ENCODE data around the gene OPRM1.
"Not testable (repeated sequence)": the region's sequence is repeated elsewhere in the genome, so short reads cannot be mapped to it uniquely, and the experiment has no call there.

OPRM1 gene

DNA sequence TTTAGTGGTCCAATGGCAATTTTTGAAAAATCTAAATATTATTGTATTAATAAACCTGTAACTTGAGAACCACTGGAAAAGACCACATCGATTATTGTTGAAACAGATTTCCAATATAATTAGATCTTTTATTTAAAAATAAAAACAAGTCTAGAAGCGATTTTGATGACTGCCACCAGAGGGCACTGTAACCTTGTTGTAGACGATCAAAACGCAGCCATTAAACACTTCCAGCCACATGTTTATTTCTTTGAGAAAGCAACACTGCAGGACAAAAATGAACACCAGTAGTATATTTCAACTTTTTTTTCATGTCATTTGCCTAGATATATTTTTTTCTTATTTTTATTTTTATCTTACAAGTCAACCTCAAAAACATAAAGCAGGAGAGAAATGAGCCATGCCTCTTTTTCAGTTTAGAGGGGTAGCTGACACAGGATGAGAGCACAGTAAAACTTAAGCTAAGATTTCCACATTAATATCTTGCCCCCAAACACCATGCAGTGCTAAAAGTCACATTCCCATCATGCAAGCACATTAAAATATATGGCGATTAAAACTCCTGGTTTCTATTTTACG, 115.4 kb downstream of the OPRM1 start:
- CTCF ChIA-PET, result interaction anchor here (1.0 to 6.0 kb wide), 9 partner anchors 17 to 217 kb away, joined by 3 to 95 read pairs (median 4); no protein-coding TSS in a partner anchor
- Mint-ChIP-seq H3K27me3 (peaks cover 6% of the 10 kb centered on the region), H3K27ac (no peak overlapping the region), H3K4me1 (peaks cover 35% of the 10 kb centered on the region), H3K36me3 (peaks cover 6% of the 10 kb centered on the region), H3K9me3 (no peaks in the 10 kb centered on the region), H3K4me3 (no peak overlapping the region)
- DNase-seq, result peak; percentile 72

GRCh38 chr6:154156135-154156896, 117.3 kb downstream of the OPRM1 start:
- CTCF ChIA-PET, result interaction anchor here (0.9 to 6.0 kb wide), 11 partner anchors 77 to 519 kb away, joined by 3 to 106 read pairs (median 5); no protein-coding TSS in a partner anchor
- H3K4me3 Mint-ChIP-seq, result peak overlapping the region; percentile 71

DNA sequence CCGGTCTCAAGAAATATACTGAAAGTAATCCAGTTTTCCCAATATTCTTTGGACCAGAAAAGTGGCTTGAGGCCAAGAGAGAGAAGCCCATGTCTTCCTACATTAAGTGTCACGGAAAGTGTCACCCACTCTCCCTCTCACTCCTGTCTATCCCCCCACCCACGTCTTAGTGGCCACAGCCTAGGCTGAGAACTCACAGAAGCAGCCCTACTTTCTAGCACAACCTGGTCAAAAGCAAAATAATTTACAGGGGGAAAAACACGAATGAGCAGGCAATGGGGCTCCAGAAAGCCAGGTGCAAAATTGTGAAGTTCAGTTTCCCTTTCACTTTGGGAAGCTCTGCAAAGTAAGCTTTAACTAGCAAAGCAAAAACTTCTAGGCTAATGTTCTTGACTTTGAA, 118.0 kb downstream of the OPRM1 start:
- no peaks in the 10 kb centered on the region for H3K27me3 Mint-ChIP-seq
- H3K27ac Mint-ChIP-seq, result peak overlapping the region; percentile 89
- peak; percentile 27 for DNase-seq
- CTCF ChIA-PET, result interaction anchor here (0.7 to 5.7 kb wide), 13 partner anchors 8 to 573 kb away, joined by 3 to 106 read pairs (median 3); no protein-coding TSS in a partner anchor
- H3K36me3 Mint-ChIP-seq, result peaks cover 18% of the 10 kb centered on the region
- no peaks in the 10 kb centered on the region for H3K9me3 Mint-ChIP-seq
- H3K4me1 Mint-ChIP-seq, result peaks cover 39% of the 10 kb centered on the region
- H3K4me3 Mint-ChIP-seq, result peak overlapping the region; percentile 71

More at GRCh38 chr6:154156135-154156896, 117.3 kb downstream of the OPRM1 start:
- Mint-ChIP-seq H3K36me3 (peaks cover 18% of the 10 kb centered on the region), H3K4me1 (peaks cover 39% of the 10 kb centered on the region), H3K9me3 (no peaks in the 10 kb centered on the region), H3K27me3 (peaks cover under 1% of the 10 kb centered on the region), H3K27ac (peak overlapping the region; percentile 89)
- DNase-seq, result peak; percentile 76

DNA sequence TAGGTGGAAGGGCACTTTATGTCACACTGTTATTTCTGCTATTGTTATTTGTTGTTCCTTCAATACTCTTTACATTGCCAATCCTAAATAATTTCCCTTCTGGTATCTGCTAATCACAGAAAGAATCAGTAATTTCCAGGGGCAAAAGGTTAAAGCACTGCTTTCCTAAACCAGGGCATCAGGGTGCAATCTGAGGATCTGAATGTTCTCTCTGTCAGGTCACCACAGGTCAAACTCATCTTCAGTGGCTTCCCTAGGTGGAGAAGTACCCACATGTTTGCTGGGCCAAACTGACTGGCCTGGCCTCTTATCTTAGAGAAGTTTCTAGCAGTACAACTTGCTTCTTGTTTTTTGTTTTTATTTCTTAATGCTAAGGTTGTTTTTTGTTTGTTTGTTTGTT, 118.7 kb downstream of the OPRM1 start:
- Mint-ChIP-seq H3K36me3 (peaks cover 18% of the 10 kb centered on the region), H3K4me1 (peaks cover 39% of the 10 kb centered on the region), H3K9me3 (no peaks in the 10 kb centered on the region), H3K27ac (peak overlapping the region; percentile 89), H3K4me3 (peak overlapping the region; percentile 71), H3K27me3 (no peaks in the 10 kb centered on the region)
- no peak for DNase-seq
- CTCF ChIA-PET, result interaction anchor here (0.7 to 5.7 kb wide), 9 partner anchors 8 to 213 kb away, joined by 3 to 106 read pairs (median 4); no protein-coding TSS in a partner anchor

- CTCF ChIA-PET, result interaction anchor here (3.2 to 5.7 kb wide), 2 partner anchors 117 to 212 kb away, joined by 14 to 106 read pairs; no protein-coding TSS in a partner anchor
- peaks cover 18% of the 10 kb centered on the region for H3K36me3 Mint-ChIP-seq
- no peaks in the 10 kb centered on the region for H3K27me3 Mint-ChIP-seq
- no peak overlapping the region for H3K27ac Mint-ChIP-seq
- H3K4me3 Mint-ChIP-seq, result no peak overlapping the region
- H3K4me1 Mint-ChIP-seq, result peaks cover 39% of the 10 kb centered on the region
- no peaks in the 10 kb centered on the region for H3K9me3 Mint-ChIP-seq
- DNase-seq, result no peak
Observed at GRCh38 chr6:154159126-154159525, 120.1 kb downstream of the OPRM1 start.

DNA sequence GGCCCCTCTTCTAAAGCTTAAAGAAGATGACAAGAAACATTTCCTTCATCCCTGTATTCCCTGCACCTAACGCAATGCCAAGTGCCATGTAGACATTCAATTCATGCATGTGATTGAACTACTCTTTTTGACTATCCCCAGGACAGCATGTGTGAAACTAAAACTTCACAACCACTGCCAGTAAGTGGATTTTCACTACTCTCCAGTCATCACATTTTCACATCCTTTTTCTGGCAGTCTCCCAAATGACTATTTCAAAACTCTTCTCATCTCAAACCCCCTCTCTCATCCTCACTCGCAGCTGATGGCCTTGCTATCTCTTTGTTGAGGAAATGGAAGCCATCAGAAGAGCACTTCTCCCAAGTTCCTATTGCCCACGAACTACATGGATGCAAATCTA, 122.6 kb downstream of the OPRM1 start:
- peaks cover 26% of the 10 kb centered on the region for H3K4me1 Mint-ChIP-seq
- no peaks in the 10 kb centered on the region for H3K27me3 Mint-ChIP-seq
- H3K27ac Mint-ChIP-seq, result no peak overlapping the region
- peaks cover 33% of the 10 kb centered on the region for H3K36me3 Mint-ChIP-seq
- DNase-seq, result no peak
- no peaks in the 10 kb centered on the region for H3K9me3 Mint-ChIP-seq
- CTCF ChIA-PET, result interaction anchor here (5.7 kb wide), 1 partner anchor 114 kb away, joined by 106 read pairs; no protein-coding TSS in a partner anchor
- no peak overlapping the region for H3K4me3 Mint-ChIP-seq

DNA sequence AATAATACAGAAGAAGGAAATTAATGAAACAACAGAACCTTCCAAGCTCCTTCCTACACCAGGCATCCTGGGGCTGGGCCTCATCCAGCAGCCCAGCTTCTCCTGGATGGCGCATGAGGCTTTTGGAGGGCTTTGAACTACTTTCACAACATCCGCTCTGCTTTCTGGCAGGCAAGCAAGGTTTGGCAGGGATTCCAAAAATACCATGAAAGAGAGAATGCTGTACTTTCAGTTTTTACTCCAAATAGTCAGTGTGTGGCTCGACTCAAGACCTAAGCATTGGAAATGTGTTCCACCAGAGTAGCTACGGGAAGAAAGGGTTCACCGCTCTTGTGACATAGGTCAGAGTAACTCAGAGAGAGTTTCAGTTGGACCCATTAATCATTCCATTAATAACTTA, 125.4 kb downstream of the OPRM1 start:
- Mint-ChIP-seq H3K27ac (no peak overlapping the region), H3K4me3 (no peak overlapping the region), H3K4me1 (peaks cover 19% of the 10 kb centered on the region), H3K9me3 (no peaks in the 10 kb centered on the region), H3K36me3 (peaks cover 42% of the 10 kb centered on the region), H3K27me3 (no peaks in the 10 kb centered on the region)
- DNase-seq, result no peak
- CTCF ChIA-PET, result interaction anchor here (4.7 kb wide), 1 partner anchor 113 kb away, joined by 16 read pairs; no protein-coding TSS in a partner anchor

- no peak overlapping the region for H3K4me3 Mint-ChIP-seq
- H3K27ac Mint-ChIP-seq, result no peak overlapping the region
- peaks cover 22% of the 10 kb centered on the region for H3K4me1 Mint-ChIP-seq
- no peak for DNase-seq
- H3K27me3 Mint-ChIP-seq, result no peaks in the 10 kb centered on the region
- peaks cover 37% of the 10 kb centered on the region for H3K36me3 Mint-ChIP-seq
- CTCF ChIA-PET, result interaction anchor here (1.5 to 4.7 kb wide), 2 partner anchors 8 to 112 kb away, joined by 3 to 16 read pairs; no protein-coding TSS in a partner anchor
- no peaks in the 10 kb centered on the region for H3K9me3 Mint-ChIP-seq
Observed at GRCh38 chr6:154165478-154165877, 126.4 kb downstream of the OPRM1 start.

DNA sequence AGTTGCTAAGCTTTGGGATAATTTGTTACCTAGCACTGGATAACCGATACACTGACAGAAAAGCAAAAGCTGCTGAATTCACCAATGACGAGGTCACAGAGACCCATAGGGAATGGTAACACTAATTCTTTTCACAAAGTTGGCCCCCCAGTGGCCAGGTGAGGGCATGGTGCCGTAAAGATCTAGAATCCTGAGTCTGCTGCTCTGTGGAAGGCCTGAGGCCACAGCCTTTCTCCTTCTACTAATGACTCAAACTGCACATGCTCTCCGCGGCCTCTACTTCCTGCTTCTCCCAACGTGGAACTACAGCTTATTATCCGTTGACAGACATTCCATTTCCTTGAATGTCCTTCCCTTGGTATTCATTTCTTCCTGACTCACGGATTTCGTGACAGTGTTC, 127.1 kb downstream of the OPRM1 start:
- Mint-ChIP-seq H3K36me3 (peaks cover 32% of the 10 kb centered on the region), H3K9me3 (no peaks in the 10 kb centered on the region), H3K4me3 (no peak overlapping the region), H3K4me1 (peaks cover 23% of the 10 kb centered on the region), H3K27ac (no peak overlapping the region), H3K27me3 (no peaks in the 10 kb centered on the region)
- DNase-seq, result no peak
- CTCF ChIA-PET, result interaction anchor here (1.5 to 4.7 kb wide), 2 partner anchors 9 to 111 kb away, joined by 3 to 16 read pairs; no protein-coding TSS in a partner anchor

DNA sequence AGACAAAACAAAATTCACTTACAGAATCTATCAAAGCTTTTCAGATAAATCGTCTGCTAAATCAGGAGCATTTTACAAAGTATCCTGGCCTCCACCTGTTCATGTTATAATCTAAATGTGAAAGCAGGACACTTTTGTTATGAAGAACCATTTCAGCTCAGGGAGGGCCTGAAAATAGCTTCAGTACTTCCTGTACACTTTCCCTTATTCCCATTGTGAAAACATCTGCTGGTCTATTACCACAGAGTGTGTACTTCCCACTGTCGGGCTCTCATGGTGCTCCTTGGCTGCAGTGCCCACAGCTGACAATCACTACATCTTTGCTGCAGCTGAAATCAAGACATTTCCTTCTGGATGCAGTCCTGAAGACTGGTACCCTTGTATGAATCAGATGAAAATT, 128.1 kb downstream of the OPRM1 start:
- H3K27me3 Mint-ChIP-seq, result no peaks in the 10 kb centered on the region
- H3K4me1 Mint-ChIP-seq, result peaks cover 23% of the 10 kb centered on the region
- H3K4me3 Mint-ChIP-seq, result no peak overlapping the region
- no peak overlapping the region for H3K27ac Mint-ChIP-seq
- peaks cover 36% of the 10 kb centered on the region for H3K36me3 Mint-ChIP-seq
- no peaks in the 10 kb centered on the region for H3K9me3 Mint-ChIP-seq
- CTCF ChIA-PET, result interaction anchor here (1.1 to 4.7 kb wide), 3 partner anchors 8 to 110 kb away, joined by 3 to 16 read pairs (median 3); no protein-coding TSS in a partner anchor
- DNase-seq, result no peak

- Mint-ChIP-seq H3K9me3 (peaks cover 5% of the 10 kb centered on the region), H3K4me3 (no peak overlapping the region), H3K36me3 (peaks cover 52% of the 10 kb centered on the region), H3K4me1 (peaks cover 20% of the 10 kb centered on the region), H3K27me3 (no peaks in the 10 kb centered on the region), H3K27ac (no peak overlapping the region)
- CTCF ChIA-PET, result no interaction called here
- DNase-seq, result no peak
Observed at GRCh38 chr6:154169193-154169847, 130.3 kb downstream of the OPRM1 start.

DNA sequence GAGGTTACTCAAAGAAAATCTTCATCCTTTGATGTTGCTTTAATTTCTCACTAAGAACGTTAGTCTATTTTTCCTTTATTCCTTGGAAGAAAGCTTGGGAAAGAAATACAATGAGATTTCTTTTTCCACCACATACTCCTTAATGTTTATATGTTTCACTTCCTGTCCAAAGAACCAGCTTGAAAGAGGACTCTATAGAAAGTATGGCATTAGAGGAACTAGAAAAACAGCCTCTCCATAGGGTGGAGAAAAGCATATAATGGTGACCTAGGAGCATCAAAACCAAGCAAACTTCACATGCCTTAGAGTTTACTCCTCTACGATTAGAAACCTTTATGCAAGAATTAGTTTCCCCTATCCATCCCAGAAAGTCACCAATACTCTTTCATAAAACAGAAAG, 131.1 kb downstream of the OPRM1 start:
- peaks cover 18% of the 10 kb centered on the region for H3K4me1 Mint-ChIP-seq
- H3K36me3 Mint-ChIP-seq, result peaks cover 56% of the 10 kb centered on the region
- CTCF ChIA-PET, result no interaction called here
- no peak overlapping the region for H3K4me3 Mint-ChIP-seq
- H3K27me3 Mint-ChIP-seq, result no peaks in the 10 kb centered on the region
- no peak for DNase-seq
- H3K9me3 Mint-ChIP-seq, result peaks cover 10% of the 10 kb centered on the region
- no peak overlapping the region for H3K27ac Mint-ChIP-seq

DNA sequence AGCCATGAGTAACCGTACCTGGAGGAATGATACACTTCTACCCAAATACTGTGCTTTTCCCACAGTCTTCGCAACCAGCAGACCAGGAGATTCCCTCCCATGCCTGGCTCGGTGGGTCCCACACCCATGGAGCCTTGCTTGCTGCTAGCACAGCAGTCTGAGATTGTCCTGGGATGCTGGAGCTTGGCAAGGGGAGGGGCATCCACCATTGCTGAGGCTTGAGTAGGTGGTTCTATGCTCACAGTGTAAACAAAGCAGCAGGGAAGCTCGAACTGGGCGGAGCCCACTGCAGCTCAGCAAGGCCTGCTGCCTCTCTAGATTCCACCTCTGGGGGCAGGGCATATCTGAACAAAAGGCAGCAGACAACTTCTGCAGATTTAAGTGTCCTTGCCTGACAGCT, 133.4 kb downstream of the OPRM1 start:
- Mint-ChIP-seq H3K4me1 (peaks cover 18% of the 10 kb centered on the region), H3K36me3 (peaks cover 55% of the 10 kb centered on the region), H3K9me3 (peaks cover 24% of the 10 kb centered on the region)
- DNase-seq, H3K4me3 Mint-ChIP-seq, H3K27ac Mint-ChIP-seq, H3K27me3 Mint-ChIP-seq: not testable (repeated sequence)
- CTCF ChIA-PET, result interaction anchor here (1.6 kb wide), 1 partner anchor 15 kb away, joined by 4 read pairs; no protein-coding TSS in a partner anchor

- no peak for DNase-seq
- peaks cover 2% of the 10 kb centered on the region for H3K4me1 Mint-ChIP-seq
- H3K27me3 Mint-ChIP-seq, result no peaks in the 10 kb centered on the region
- no peak overlapping the region for H3K4me3 Mint-ChIP-seq
- CTCF ChIA-PET, result interaction anchor here (0.8 kb wide), 1 partner anchor 98 kb away, joined by 4 read pairs; no protein-coding TSS in a partner anchor
- H3K36me3 Mint-ChIP-seq, result peaks cover 46% of the 10 kb centered on the region
- peaks cover 23% of the 10 kb centered on the region for H3K9me3 Mint-ChIP-seq
- H3K27ac Mint-ChIP-seq, result no peak overlapping the region
Observed at GRCh38 chr6:154179434-154179833, 140.4 kb downstream of the OPRM1 start.
